GM18907 (cell line): ENCODE results near the gene CFAP73.

Source experiments
- ATAC-seq: cut with Tn5 transposase; IDR thresholded peaks from one replicate; pipeline ENCODE4 v1.9.1; 2021; ENCODE audit warnings: mild to moderate bottlenecking, moderate library complexity; ENCODE audit not compliant: unreplicated experiment

The CFAP73 gene

DNA sequence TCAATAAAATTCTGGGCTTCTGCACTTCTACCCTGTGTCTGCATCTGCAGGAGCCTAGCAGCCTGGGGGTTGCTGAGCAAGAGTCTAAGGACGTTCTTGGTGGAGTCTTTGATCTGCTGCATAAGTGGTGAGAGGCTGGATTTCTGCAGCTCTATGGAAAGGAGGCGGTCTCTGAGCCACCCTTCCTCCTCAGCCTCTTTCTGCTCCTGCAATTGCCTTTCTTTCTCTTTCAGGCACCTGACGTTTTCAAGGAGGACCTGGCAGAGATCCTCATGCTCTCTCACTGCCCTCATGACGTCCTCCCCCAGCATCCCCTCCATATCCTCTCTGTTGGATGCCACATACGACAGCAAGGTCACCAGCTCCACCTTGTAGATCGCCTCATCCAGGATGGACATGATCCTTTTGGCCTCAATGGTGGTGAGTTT, 58.1 kb downstream of the CFAP73 start:
- no peak for ATAC-seq

DNA sequence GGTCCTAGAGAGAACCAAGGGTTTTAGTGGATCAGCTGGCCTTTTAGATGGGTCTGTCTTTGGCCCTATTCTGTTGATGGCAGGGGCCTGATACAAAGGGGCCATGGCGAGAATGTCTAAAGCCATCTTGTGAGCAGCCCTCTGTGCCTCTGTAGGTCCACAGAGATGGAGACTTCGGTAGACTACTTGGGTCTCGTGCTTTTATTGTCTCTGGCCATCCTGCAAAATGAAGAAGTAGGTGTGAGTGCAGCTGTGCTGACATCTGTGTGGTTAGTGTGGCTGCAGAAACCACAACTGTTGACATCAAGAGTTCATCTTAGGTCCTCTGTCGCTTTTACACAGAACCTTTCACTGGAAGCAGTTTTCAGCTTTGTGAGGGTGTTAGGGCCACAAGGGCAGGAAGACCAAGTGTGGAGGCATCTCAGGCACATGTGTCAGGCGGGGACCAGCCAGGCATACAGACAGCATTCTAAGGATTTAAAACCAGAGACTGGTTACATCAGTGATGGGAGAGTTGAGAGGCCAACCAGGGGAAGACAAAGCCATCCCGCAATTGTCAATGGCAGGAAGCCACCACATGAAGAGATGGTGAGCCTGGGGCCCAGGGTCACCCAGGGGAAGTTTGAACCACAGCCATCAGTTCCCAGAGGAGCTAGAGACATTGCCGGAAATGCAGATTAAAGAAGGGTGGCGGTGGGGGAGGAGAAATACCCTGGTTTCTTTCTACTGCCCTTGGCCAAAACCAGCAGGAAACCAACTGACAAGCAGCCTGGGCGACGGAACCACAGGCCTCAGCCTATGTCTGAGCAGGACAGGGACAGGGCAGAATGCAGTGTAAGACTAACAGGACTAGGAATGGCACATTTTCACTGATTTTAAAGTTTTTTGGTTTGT, 58.8 kb downstream of the CFAP73 start:
- peak; percentile 82 for ATAC-seq
